CD4-positive, alpha-beta T cell (primary cell): ENCODE results near the gene DNAJB11. TPM values are rescaled to one million over a fixed set of nuclear protein-coding genes. Genes with fewer than 3 reads are reported as not detected.

Source experiments
- ATAC-seq: fragments of 200-7000 bp; cut with Tn5 transposase; one replicate; pipeline ENCODE4 v1.10.0; 2022; ENCODE audit warnings: mild to moderate bottlenecking; ENCODE audit not compliant: poor library complexity
- CTCF ChIA-PET: fragments of 350-600 bp; sonication (Branson Sonifier 250); formaldehyde crosslinking; loops from one replicate; lab custom pipeline; 2021; ENCODE audit warnings: antibody characterized with exemption, inconsistent platforms; lab: Charles Lee
- POLR2A ChIA-PET: fragments of 350-600 bp; sonication (Branson Sonifier 250); formaldehyde crosslinking; loops from one replicate; lab custom pipeline; 2021; ENCODE audit warnings: antibody characterized with exemption, inconsistent platforms; lab: Charles Lee
- DNase-seq, 14 experiments: peaks; one replicate each; pipeline ENCODE4 v3.0.0-alpha.2; 2013 to 2020; ENCODE audit warnings: mixed read lengths in 2 of 14
- H3K27ac ChIP-seq, 2 donors: one replicate each; pipeline versions ENCODE4 v1.5.1 to v1.7.0; 2013; ENCODE audit warnings: low read length in 2 of 2, low read depth in 1 of 2, mild to moderate bottlenecking in 1 of 2
- H3K27me3 ChIP-seq, 2 experiments: 1 replicate in 1 of 2; 2 replicates in 1 of 2; pipeline versions ENCODE4 v1.6.1 to v1.7.0; 2013; ENCODE audit warnings: low read length in 2 of 2, control low read depth in 1 of 2, mild to moderate bottlenecking in 1 of 2, moderate library complexity in 1 of 2; ENCODE audit not compliant: insufficient read depth in 2 of 2, control insufficient read depth in 1 of 2
- H3K36me3 ChIP-seq: one replicate; pipeline ENCODE4 v1.6.1; 2013; ENCODE audit warnings: low read length, control low read depth; ENCODE audit not compliant: insufficient read depth
- H3K4me1 ChIP-seq: one replicate; pipeline ENCODE4 v1.6.1; 2013; ENCODE audit warnings: low read length, control low read depth; ENCODE audit not compliant: insufficient read depth
- H3K4me3 ChIP-seq: one replicate; pipeline ENCODE4 v1.5.1; 2013; ENCODE audit warnings: mild to moderate bottlenecking, low read length, moderate library complexity
- H3K9me3 ChIP-seq, 2 experiments: 1 replicate in 1 of 2; 2 replicates in 1 of 2; pipeline versions ENCODE4 v1.6.1 to v1.7.0; 2013; ENCODE audit warnings: low read length in 2 of 2, mild to moderate bottlenecking in 2 of 2, control low read depth in 1 of 2, moderate library complexity in 1 of 2; ENCODE audit not compliant: control insufficient read depth in 1 of 2, insufficient read depth in 1 of 2
- H3K27ac Mint-ChIP-seq: one replicate; pipeline ENCODE4 v1.8.0; 2020; ENCODE audit warnings: mixed read lengths
- H3K27me3 Mint-ChIP-seq: one replicate; pipeline ENCODE4 v1.8.0; 2021; ENCODE audit warnings: mixed read lengths
- H3K36me3 Mint-ChIP-seq: one replicate; pipeline ENCODE4 v1.8.0; 2021; ENCODE audit warnings: low read depth, mixed read lengths
- H3K4me1 Mint-ChIP-seq: one replicate; pipeline ENCODE4 v1.8.0; 2021; ENCODE audit warnings: low read depth, mixed read lengths
- H3K4me3 Mint-ChIP-seq: one replicate; pipeline ENCODE4 v1.8.0; 2020; ENCODE audit warnings: mild to moderate bottlenecking, mixed read lengths
- H3K9me3 Mint-ChIP-seq: one replicate; pipeline ENCODE4 v1.8.0; 2020; ENCODE audit warnings: mixed read lengths
- CTCF ChIP-seq: fragments of 200-600 bp; IDR thresholded peaks from one replicate; pipeline ENCODE4 v1.8.0; 2022; ENCODE audit warnings: antibody characterized with exemption, mild to moderate bottlenecking
- intact Hi-C, 2 experiments: fragments of 100-400 bp; cut with DNase I in 1 of 2; cut with micrococcal nuclease in 1 of 2; formaldehyde crosslinking; loops; one replicate each; pipeline versions ENCODE4 v1.15.1 to v1.9.0; 2023 to 2025; cut with DNase I, micrococcal nuclease
- total RNA-seq, 174 experiments: library from RNA in 2 of 174; stranded (reverse) in 2 of 174; gene quantifications; one replicate each; pipeline ENCODE4 v1.2.3 and lab custom pipeline; 2021 to 2026

The DNAJB11 gene
- total RNA-seq, 2 experiments from 2014 or later: 69.3 to 70.3 TPM

- no peaks in the 10 kb centered on the region for H3K9me3 ChIP-seq
- DNase-seq: no peak
- no peak overlapping the region for H3K4me3 Mint-ChIP-seq
- intact Hi-C loops: no loop called here
- H3K36me3 Mint-ChIP-seq: no peaks in the 10 kb centered on the region
- no peaks in the 10 kb centered on the region for H3K36me3 ChIP-seq
- peaks cover 7% of the 10 kb centered on the region for H3K4me1 Mint-ChIP-seq
- ATAC-seq: no peak
- H3K9me3 Mint-ChIP-seq: no peaks in the 10 kb centered on the region
- POLR2A ChIA-PET: no interaction called here
- H3K27me3 Mint-ChIP-seq: no peaks in the 10 kb centered on the region
- TF ChIP-seq CTCF: no peak
- no peak overlapping the region for H3K27ac Mint-ChIP-seq
- H3K27ac ChIP-seq: no peak overlapping the region
- CTCF ChIA-PET: no interaction called here
- peaks cover 4% of the 10 kb centered on the region for H3K4me1 ChIP-seq
- H3K4me3 ChIP-seq: no peak overlapping the region
- no peaks in the 10 kb centered on the region for H3K27me3 ChIP-seq
These were observed 23.3 kb downstream of the DNAJB11 start for GRCh38 chr3:186593862-186594261.

GRCh38 chr3:186594591-186595113 is 24.1 kb downstream of the DNAJB11 start:
- intact Hi-C loops: no loop called here
- Mint-ChIP-seq H3K4me3 (no peak overlapping the region), H3K4me1 (peaks cover 7% of the 10 kb centered on the region), H3K9me3 (no peaks in the 10 kb centered on the region), H3K36me3 (no peaks in the 10 kb centered on the region), H3K27ac (no peak overlapping the region), H3K27me3 (no peaks in the 10 kb centered on the region)
- Histone ChIP-seq H3K27ac (no peak overlapping the region), H3K9me3 (no peaks in the 10 kb centered on the region), H3K4me3 (no peak overlapping the region), H3K27me3 (no peaks in the 10 kb centered on the region), H3K36me3 (no peaks in the 10 kb centered on the region), H3K4me1 (peaks cover 2% of the 10 kb centered on the region)
- ChIA-PET CTCF (no interaction called here), POLR2A (no interaction called here)
- DNase-seq (no peak), ATAC-seq (no peak)
- no peak for TF ChIP-seq CTCF

- Mint-ChIP-seq H3K36me3 (no peaks in the 10 kb centered on the region), H3K4me1 (no peaks in the 10 kb centered on the region), H3K9me3 (no peaks in the 10 kb centered on the region), H3K27me3 (no peaks in the 10 kb centered on the region), H3K4me3 (no peak overlapping the region), H3K27ac (no peak overlapping the region)
- no peak for TF ChIP-seq CTCF
- CTCF ChIA-PET: interaction anchor here (1.0 to 1.6 kb wide), 2 partner anchors 18 to 21 kb away, joined by 4 to 7 read pairs; no protein-coding TSS in a partner anchor
- no peak for DNase-seq
- no peaks in the 10 kb centered on the region for H3K9me3 ChIP-seq
- ATAC-seq: no peak
- no peak overlapping the region for H3K4me3 ChIP-seq
- no peaks in the 10 kb centered on the region for H3K27me3 ChIP-seq
- intact Hi-C loops: no loop called here
- no peaks in the 10 kb centered on the region for H3K36me3 ChIP-seq
- no peaks in the 10 kb centered on the region for H3K4me1 ChIP-seq
- H3K27ac ChIP-seq: no peak overlapping the region
- POLR2A ChIA-PET: no interaction called here
These were observed 26.2 kb downstream of the DNAJB11 start for GRCh38 chr3:186596568-186597287.
